MCF 10A (cell line): Measurements from ENCODE around the gene BMP6. TPM values are rescaled to one million over a fixed set of nuclear protein-coding genes. Genes with fewer than 3 reads are reported as not detected.

Experiments
- BruUV-seq: library from RNA; stranded (reverse); fragments of 400-500 nt; replicated peaks from 2 replicates; lab custom pipeline; 2021; lab: Mats Ljungman, UMichigan
- CTCF ChIA-PET: fragments of 300-600 bp; sonication (Branson Sonifier 250); formaldehyde crosslinking; extraction: SDS; loops from one replicate; lab custom pipeline; 2021; ENCODE audit warnings: antibody characterized with exemption, inconsistent platforms; lab: Yijun Ruan, JAX
- POLR2A ChIA-PET: fragments of 300-600, 350-650 bp; sonication (Branson Sonifier 250); formaldehyde crosslinking; extraction: SDS; loops from one replicate; lab custom pipeline; 2020; ENCODE audit warnings: antibody characterized with exemption, inconsistent platforms; lab: Yijun Ruan, JAX
- DNase-seq: peaks from one replicate; pipeline ENCODE4 v3.0.0-alpha.2; 2018; ENCODE audit not compliant: unreplicated experiment
- H3K27ac Mint-ChIP-seq: one replicate; pipeline ENCODE4 v1.8.0; 2022; ENCODE audit warnings: mild to moderate bottlenecking, low read depth, mixed read lengths; ENCODE audit not compliant: unreplicated experiment
- H3K27me3 Mint-ChIP-seq: one replicate; pipeline ENCODE4 v1.8.0; 2022; ENCODE audit warnings: mixed read lengths; ENCODE audit not compliant: insufficient read depth, unreplicated experiment
- H3K36me3 Mint-ChIP-seq: one replicate; pipeline ENCODE4 v1.8.0; 2022; ENCODE audit warnings: mild to moderate bottlenecking, moderate library complexity, mixed read lengths; ENCODE audit not compliant: insufficient read depth, unreplicated experiment
- H3K4me1 Mint-ChIP-seq: one replicate; pipeline ENCODE4 v1.8.0; 2022; ENCODE audit warnings: mixed read lengths; ENCODE audit not compliant: insufficient read depth, unreplicated experiment
- H3K4me3 Mint-ChIP-seq: one replicate; pipeline ENCODE4 v1.8.0; 2022; ENCODE audit warnings: mild to moderate bottlenecking, moderate library complexity, mixed read lengths; ENCODE audit not compliant: unreplicated experiment
- H3K9me3 Mint-ChIP-seq: one replicate; pipeline ENCODE4 v1.8.0; 2022; ENCODE audit warnings: mixed read lengths; ENCODE audit not compliant: unreplicated experiment
- intact Hi-C: fragments of 100-400 bp; cut with micrococcal nuclease; formaldehyde crosslinking; loops from 2 replicates; pipeline ENCODE4 v1.14.1; 2022
- total RNA-seq: library from RNA; stranded (reverse); gene quantifications from 2 replicates; pipeline ENCODE4 v1.2.3, GENCODE V29; 2022
- TF ChIP-seq, protein P1 (sequence below): fragments of 200-600 bp; IDR thresholded peaks from one replicate; pipeline ENCODE4 v1.8.0; 2022; ENCODE audit warnings: antibody characterized with exemption, mild to moderate bottlenecking; ENCODE audit not compliant: unreplicated experiment

Gene BMP6
- total RNA-seq, 1 experiment from 2014 or later, result 0.12 TPM

GRCh38 chr6:7784248-7784647 lies 58.3 kb downstream of the BMP6 start:
- CTCF ChIA-PET, result no interaction called here
- TF ChIP-seq, protein P1, sequence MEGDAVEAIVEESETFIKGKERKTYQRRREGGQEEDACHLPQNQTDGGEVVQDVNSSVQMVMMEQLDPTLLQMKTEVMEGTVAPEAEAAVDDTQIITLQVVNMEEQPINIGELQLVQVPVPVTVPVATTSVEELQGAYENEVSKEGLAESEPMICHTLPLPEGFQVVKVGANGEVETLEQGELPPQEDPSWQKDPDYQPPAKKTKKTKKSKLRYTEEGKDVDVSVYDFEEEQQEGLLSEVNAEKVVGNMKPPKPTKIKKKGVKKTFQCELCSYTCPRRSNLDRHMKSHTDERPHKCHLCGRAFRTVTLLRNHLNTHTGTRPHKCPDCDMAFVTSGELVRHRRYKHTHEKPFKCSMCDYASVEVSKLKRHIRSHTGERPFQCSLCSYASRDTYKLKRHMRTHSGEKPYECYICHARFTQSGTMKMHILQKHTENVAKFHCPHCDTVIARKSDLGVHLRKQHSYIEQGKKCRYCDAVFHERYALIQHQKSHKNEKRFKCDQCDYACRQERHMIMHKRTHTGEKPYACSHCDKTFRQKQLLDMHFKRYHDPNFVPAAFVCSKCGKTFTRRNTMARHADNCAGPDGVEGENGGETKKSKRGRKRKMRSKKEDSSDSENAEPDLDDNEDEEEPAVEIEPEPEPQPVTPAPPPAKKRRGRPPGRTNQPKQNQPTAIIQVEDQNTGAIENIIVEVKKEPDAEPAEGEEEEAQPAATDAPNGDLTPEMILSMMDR, result no peak
- Mint-ChIP-seq H3K4me1 (peaks cover 25% of the 10 kb centered on the region), H3K27me3 (peaks cover 14% of the 10 kb centered on the region), H3K36me3 (no peaks in the 10 kb centered on the region), H3K4me3 (no peak overlapping the region), H3K9me3 (no peaks in the 10 kb centered on the region), H3K27ac (no peak overlapping the region)
- BruUV-seq, result no TSS peak
- DNase-seq, result no peak
- intact Hi-C loops, result no loop called here
- POLR2A ChIA-PET, result no interaction called here

- H3K9me3 Mint-ChIP-seq, result no peaks in the 10 kb centered on the region
- no peak overlapping the region for H3K27ac Mint-ChIP-seq
- CTCF ChIA-PET, result interaction anchor here (1.0 kb wide), 1 partner anchor 10 kb away, joined by 3 read pairs; no protein-coding TSS in a partner anchor
- H3K4me1 Mint-ChIP-seq, result peaks cover 25% of the 10 kb centered on the region
- no peak overlapping the region for H3K4me3 Mint-ChIP-seq
- no peaks in the 10 kb centered on the region for H3K36me3 Mint-ChIP-seq
- BruUV-seq, result no TSS peak
- intact Hi-C loops, result no loop called here
- peaks cover 14% of the 10 kb centered on the region for H3K27me3 Mint-ChIP-seq
- TF ChIP-seq, protein P1, result no peak
- POLR2A ChIA-PET, result interaction anchor here (1.9 kb wide), 1 partner anchor 17 kb away, joined by 8 read pairs; no protein-coding TSS in a partner anchor
- no peak for DNase-seq
Measured at GRCh38 chr6:7784706-7785105, 58.8 kb downstream of the BMP6 start.

GRCh38 chr6:7785243-7786035 lies 59.5 kb downstream of the BMP6 start:
- no peaks in the 10 kb centered on the region for H3K36me3 Mint-ChIP-seq
- CTCF ChIA-PET, result interaction anchor here (1.0 to 1.5 kb wide), 2 partner anchors 10 to 65 kb away, joined by 3 read pairs; no protein-coding TSS in a partner anchor
- H3K4me3 Mint-ChIP-seq, result no peak overlapping the region
- intact Hi-C loops, result loop anchor here (2.0 kb wide), 1 partner anchor 61 kb away; no protein-coding TSS in a partner anchor
- no peak for DNase-seq
- H3K4me1 Mint-ChIP-seq, result peaks cover 25% of the 10 kb centered on the region
- no TSS peak for BruUV-seq
- H3K9me3 Mint-ChIP-seq, result no peaks in the 10 kb centered on the region
- TF ChIP-seq, protein P1, result no peak
- H3K27me3 Mint-ChIP-seq, result peaks cover 16% of the 10 kb centered on the region
- H3K27ac Mint-ChIP-seq, result no peak overlapping the region
- POLR2A ChIA-PET, result interaction anchor here (1.2 to 2.4 kb wide), 3 partner anchors 10 to 87 kb away, joined by 6 to 8 read pairs (median 8); no protein-coding TSS in a partner anchor

- no peak for DNase-seq
- H3K4me3 Mint-ChIP-seq, result peak overlapping the region; percentile 54
- H3K4me1 Mint-ChIP-seq, result peaks cover 25% of the 10 kb centered on the region
- H3K27me3 Mint-ChIP-seq, result peaks cover 23% of the 10 kb centered on the region
- TF ChIP-seq, protein P1, result no peak
- no peak overlapping the region for H3K27ac Mint-ChIP-seq
- POLR2A ChIA-PET, result interaction anchor here (1.0 to 2.4 kb wide), 6 partner anchors 11 to 172 kb away, joined by 3 to 13 read pairs (median 8); partner anchors contain the start of gene TXNDC5
- no peaks in the 10 kb centered on the region for H3K9me3 Mint-ChIP-seq
- H3K36me3 Mint-ChIP-seq, result no peaks in the 10 kb centered on the region
- intact Hi-C loops, result loop anchor here (2.0 kb wide), 1 partner anchor 61 kb away; no protein-coding TSS in a partner anchor
- BruUV-seq, result no TSS peak
- CTCF ChIA-PET, result interaction anchor here (0.6 to 1.5 kb wide), 7 partner anchors 14 to 259 kb away, joined by 3 to 4 read pairs (median 3); no protein-coding TSS in a partner anchor
Measured at GRCh38 chr6:7786214-7786661, 60.3 kb downstream of the BMP6 start.
